GM12878 (cell line): Measurements from ENCODE around the gene VPS52. TPM values are rescaled to one million over a fixed set of nuclear protein-coding genes. Genes with fewer than 3 reads are reported as not detected.

ENCODE experiments used
- ATAC-seq: fragments of 200-7000 bp; cut with Tn5 transposase; 3 replicates; pipeline ENCODE4 v1.9.1; 2020; ENCODE audit warnings: mild to moderate bottlenecking, moderate library complexity
- BruUV-seq: library from RNA; stranded (reverse); fragments of 400-500 nt; replicated peaks from 2 replicates; lab custom pipeline; 2021; lab: Mats Ljungman, UMichigan
- CTCF ChIA-PET: fragments of 300-600 bp; sonication (Branson Sonifier 250); formaldehyde crosslinking; extraction: SDS; loops from one replicate; lab custom pipeline; 2021; ENCODE audit warnings: inconsistent platforms; lab: Yijun Ruan, JAX
- POLR2A ChIA-PET: fragments of 350-600 bp; formaldehyde crosslinking; extraction: SDS; loops from one replicate; lab custom pipeline; 2021; ENCODE audit warnings: inconsistent platforms; lab: Charles Lee
- RAD21 ChIA-PET: fragments of 300-600 bp; sonication (Branson Sonifier 250); formaldehyde crosslinking; loops from one replicate; lab custom pipeline; 2023; ENCODE audit warnings: antibody characterized with exemption; ENCODE audit not compliant: unreplicated experiment; lab: Charles Lee
- SMC1A ChIA-PET: fragments of 300-600 bp; sonication (Branson Sonifier 250); formaldehyde crosslinking; loops from one replicate; lab custom pipeline; 2023; ENCODE audit not compliant: unreplicated experiment, uncharacterized antibody; lab: Charles Lee
- DNase-seq: peaks from one replicate; pipeline ENCODE4 v3.0.0-alpha.2; 2011; ENCODE audit warnings: low read depth, low spot score
- FAIRE-seq: peaks from 3 replicates; lab custom pipeline; 2011; peaks lifted over from hg19 to GRCh38; lab: Jason Lieb, UNC
- H2AFZ ChIP-seq: 2 replicates; pipeline ENCODE4 v1.6.0; 2011; ENCODE audit warnings: low read depth, low read length, control low read depth; ENCODE audit not compliant: control insufficient read depth
- H3K27ac ChIP-seq: 2 replicates; pipeline ENCODE4 v1.5.1; 2011; ENCODE audit warnings: control low read depth; ENCODE audit not compliant: control insufficient read depth, insufficient read depth
- H3K27me3 ChIP-seq, 2 experiments: replicated peaks in 1 of 2; 2 replicates each; pipeline versions ENCODE4 v1.6.0 to v1.6.1; 2011; ENCODE audit warnings: low read length in 1 of 2; ENCODE audit not compliant: control insufficient read depth in 2 of 2, insufficient read depth in 2 of 2
- H3K36me3 ChIP-seq, 2 experiments: 2 replicates each; pipeline ENCODE4 v1.5.1; 2011; ENCODE audit warnings: low read length in 1 of 2; ENCODE audit not compliant: control insufficient read depth in 2 of 2, insufficient read depth in 2 of 2
- H3K4me1 ChIP-seq: 2 replicates; pipeline ENCODE4 v1.6.1; 2011; ENCODE audit warnings: mild to moderate bottlenecking, low read length, moderate library complexity, mixed read lengths; ENCODE audit not compliant: control insufficient read depth, insufficient read depth
- H3K4me2 ChIP-seq: 2 replicates; pipeline ENCODE4 v1.6.0; 2011; ENCODE audit warnings: control low read depth; ENCODE audit not compliant: control insufficient read depth, insufficient read depth
- H3K4me3 ChIP-seq: fragments of 200-600 bp; sonication (generic); 2 replicates; pipeline ENCODE4 v1.5.1; 2016
- H3K79me2 ChIP-seq: 2 replicates; pipeline ENCODE4 v1.6.0; 2011; ENCODE audit warnings: low read length; ENCODE audit not compliant: control insufficient read depth, insufficient read depth
- H3K9ac ChIP-seq: 2 replicates; pipeline ENCODE4 v1.8.0; 2011; ENCODE audit warnings: low read length, control low read depth, mixed read lengths; ENCODE audit not compliant: control insufficient read depth, insufficient read depth
- H3K9me3 ChIP-seq: replicated peaks from 3 replicates; pipeline ENCODE4 v1.5.1; 2011; ENCODE audit warnings: mild to moderate bottlenecking, low read length; ENCODE audit not compliant: control insufficient read depth, insufficient read depth
- H4K20me1 ChIP-seq: 2 replicates; pipeline ENCODE4 v1.6.0; 2011; ENCODE audit not compliant: control insufficient read depth, insufficient read depth
- BCLAF1 ChIP-seq: fragments of 450-650 bp; IDR thresholded peaks from 2 replicates; pipeline ENCODE4 v1.6.1; 2017; ENCODE audit warnings: antibody characterized with exemption, mild to moderate bottlenecking, moderate library complexity
- CBX5 ChIP-seq: sonication (generic); IDR thresholded peaks from 2 replicates; pipeline ENCODE4 v1.6.1; 2016; ENCODE audit warnings: low read depth, moderate library complexity, mild to moderate bottlenecking, inconsistent platforms
- EGR1 ChIP-seq, 2 experiments: IDR thresholded peaks; 1 replicate in 1 of 2; 2 replicates in 1 of 2; pipeline ENCODE4 v1.6.1; 2011 to 2012; ENCODE audit warnings: low read depth in 2 of 2, low read length in 2 of 2, borderline replicate concordance in 1 of 2, mild to moderate bottlenecking in 1 of 2, moderate library complexity in 1 of 2
- RCOR1 ChIP-seq: conservative IDR thresholded peaks from 2 replicates; pipeline ENCODE4 v1.6.1; 2012; ENCODE audit warnings: low read depth, low read length, improper control_type of control experiment
- TCF12 ChIP-seq: IDR thresholded peaks from 2 replicates; pipeline ENCODE4 v1.6.1; 2011; ENCODE audit warnings: low read depth, mild to moderate bottlenecking, low read length
- WGBS: methylation state at CpG from one replicate; pipeline ENCODE4 v1.1.6; 2016; ENCODE audit warnings: low lambda C conversion rate; ENCODE audit not compliant: insufficient replicate concordance, insufficient coverage; ENCODE audit errors: missing lambda C conversion rate; 5-methylcytosine and 5-hydroxymethylcytosine counted together
- in situ Hi-C: fragments of 300-500 bp; cut with MboI; formaldehyde crosslinking; loops from 9 replicates; pipeline ENCODE4 v1.14.3; 2018; ENCODE audit warnings: mixed read lengths
- intact Hi-C: fragments of 100-400 bp; cut with micrococcal nuclease; formaldehyde crosslinking; loops from one replicate; pipeline ENCODE4 v1.14.2; 2022; ENCODE audit not compliant: unreplicated experiment
- polyA plus RNA-seq, 11 experiments: library from polyadenylated mRNA; depleted of rRNA in 4 of 11; unstranded in 6 of 11; stranded (reverse) in 5 of 11; fragments of >200 nt; fragmentation: Nextera tagmentation in 4 of 11; fragmentation: Illumina TruSeq in 1 of 11; extraction: Ambion mirVana in 4 of 11; extraction: Trizol in 1 of 11; gene quantifications; 1 replicate in 1 of 11; 2 replicates in 10 of 11; pipeline versions ENCODE4 v1.2.1 to v1.2.3, GENCODE V29; 2011 to 2016; ENCODE audit warnings: inconsistent platforms in 2 of 11, missing spikeins in 2 of 11, low read depth in 1 of 11
- total RNA-seq, 4 experiments: library from RNA; depleted of rRNA in 3 of 4; stranded (reverse); fragments of >200 nt in 3 of 4; fragmentation: Illumina TruSeq in 1 of 4; extraction: Trizol in 1 of 4; gene quantifications; 2 replicates each; pipeline versions ENCODE4 v1.2.1 to v1.2.3, GENCODE V29; 2013 to 2021

Gene VPS52
- total and polyA plus RNA-seq, 10 of the 15 experiments (the other 5 are each of a cell fraction or from before 2014, with no cell fraction given): 11.3 to 52.7 (median 36.7) TPM

GRCh38 chr6:33290459-33290858 lies 18.8 kb upstream of the VPS52 start:
- H3K4me3 ChIP-seq: peak overlapping the region; percentile 78
- H3K27me3 ChIP-seq: no peaks in the 10 kb centered on the region
- no peak for ATAC-seq
- no peak overlapping the region for H2AFZ ChIP-seq
- peaks cover 0 to 21% of the 10 kb centered on the region in 2 experiments; a peak in 3 of 4 replicates for H3K36me3 ChIP-seq
- no TSS peak for BruUV-seq
- no peak for TF ChIP-seq EGR1 (IDR thresholded peaks at IDR 0.05; ENCODE audit: borderline replicate concordance in 1 of 2, low read depth in 2 of 2, low read length in 2 of 2)
- no peak for TF ChIP-seq TCF12
- TF ChIP-seq RCOR1: no peak
- TF ChIP-seq CBX5: no peak
- TF ChIP-seq BCLAF1: no peak
- POLR2A ChIA-PET: interaction anchor here (0.9 to 3.5 kb wide), 5 partner anchors 8 to 23 kb away, joined by 3 to 60 read pairs (median 24); partner anchors contain the start of genes B3GALT4, RGL2, RPS18 and TAPBP
- peaks cover 31% of the 10 kb centered on the region for H3K79me2 ChIP-seq
- SMC1A ChIA-PET: interaction anchor here (2.8 to 4.4 kb wide), 2 partner anchors 13 to 19 kb away, joined by 8 to 25 read pairs; partner anchors contain the start of genes B3GALT4, RPS18 and VPS52
- RAD21 ChIA-PET: interaction anchor here (1.0 to 2.6 kb wide), 3 partner anchors 9 to 55 kb away, joined by 4 to 11 read pairs (median 11); no protein-coding TSS in a partner anchor
- peak overlapping the region; percentile 74 for H3K27ac ChIP-seq
- no peaks in the 10 kb centered on the region for H3K4me1 ChIP-seq
- H3K9ac ChIP-seq: peak overlapping the region; percentile 73
- no peaks in the 10 kb centered on the region for H3K9me3 ChIP-seq
- in situ Hi-C loops (no loop called here), intact Hi-C loops (no loop called here)
- 74% methylated on average over 6 of the region's 7 CpGs for WGBS
- CTCF ChIA-PET: interaction anchor here (1.1 to 5.0 kb wide), 3 partner anchors 11 to 105 kb away, joined by 3 to 28 read pairs (median 3); partner anchors contain the start of gene B3GALT4
- H4K20me1 ChIP-seq: no peaks in the 10 kb centered on the region
- no peak for DNase-seq
- FAIRE-seq: no peak
- peak overlapping the region; percentile 80 for H3K4me2 ChIP-seq
